Measurements from ENCODE around the gene P2RY11. TPM values are rescaled to one million over a fixed set of nuclear protein-coding genes. Genes with fewer than 3 reads are reported as not detected.

The P2RY11 gene
- total and polyA plus RNA-seq, 4 donors, result 0.68 to 5.3 (median 3.7) TPM

DNA sequence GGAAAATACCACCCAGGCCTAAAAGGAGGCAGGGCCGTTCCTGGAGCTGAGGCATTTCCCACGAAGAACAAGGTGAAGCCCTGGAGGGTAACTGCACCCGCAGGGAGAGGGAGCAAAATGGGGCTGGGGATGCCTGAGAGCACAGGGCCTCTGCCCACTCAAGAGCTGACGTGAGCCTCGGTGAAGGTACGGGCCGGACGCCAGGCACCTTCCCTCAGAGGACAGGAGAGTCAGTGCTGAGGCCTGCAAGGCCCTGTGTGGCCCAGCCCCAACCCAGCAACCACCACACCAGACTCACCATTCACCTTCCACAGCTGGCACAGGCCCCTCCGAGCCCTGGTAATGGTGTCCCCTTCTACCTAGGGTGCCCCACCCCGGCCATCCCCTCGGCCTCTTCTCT is 47.0 kb downstream of the P2RY11 start:
- H3K9ac ChIP-seq (ENCODE audit: low read depth in 1 of 2, low read length in 2 of 2), result no peak overlapping the region
- H3K27ac ChIP-seq (ENCODE audit: low read depth in 1 of 2, low read length in 2 of 2), result no peak overlapping the region
- DNase-seq (ENCODE audit: low spot score), result no peak
- no peaks in the 10 kb centered on the region for H3K27me3 ChIP-seq (ENCODE audit: control insufficient read depth in 4 of 4, insufficient read depth in 4 of 4, low read length in 3 of 4)
- no peak overlapping the region for H3K4me3 ChIP-seq (ENCODE audit: low read depth in 1 of 3, low read length in 3 of 3)
- H3K9me3 ChIP-seq (ENCODE audit: control insufficient read depth in 4 of 4, low read length in 3 of 4), result no peaks in the 10 kb centered on the region
- 97% methylated on average over 11 of the region's 11 CpGs for WGBS
- H3K4me1 ChIP-seq (ENCODE audit: control insufficient read depth in 4 of 4, insufficient read depth in 4 of 4, low read length in 3 of 4), result no peaks in the 10 kb centered on the region
- TF ChIP-seq JUND (IDR thresholded peaks at IDR 0.05) (no peak), TAF1 (conservative IDR thresholded peaks at IDR 0.05) (no peak), FOXA2 (IDR thresholded peaks at IDR 0.05) (no peak), SP1 (IDR thresholded peaks at IDR 0.05) (no peak), HNF4A (conservative IDR thresholded peaks at IDR 0.05) (no peak), NR2F2 (IDR thresholded peaks at IDR 0.05) (no peak), RXRA (IDR thresholded peaks at IDR 0.05) (no peak), HNF4G (IDR thresholded peaks at IDR 0.05) (no peak)
- H3K36me3 ChIP-seq (ENCODE audit: control insufficient read depth in 4 of 4, insufficient read depth in 3 of 4, low read depth in 1 of 4, low read length in 3 of 4), result peaks cover 15 to 73% (median 27%) of the 10 kb centered on the region in 4 donors

DNA sequence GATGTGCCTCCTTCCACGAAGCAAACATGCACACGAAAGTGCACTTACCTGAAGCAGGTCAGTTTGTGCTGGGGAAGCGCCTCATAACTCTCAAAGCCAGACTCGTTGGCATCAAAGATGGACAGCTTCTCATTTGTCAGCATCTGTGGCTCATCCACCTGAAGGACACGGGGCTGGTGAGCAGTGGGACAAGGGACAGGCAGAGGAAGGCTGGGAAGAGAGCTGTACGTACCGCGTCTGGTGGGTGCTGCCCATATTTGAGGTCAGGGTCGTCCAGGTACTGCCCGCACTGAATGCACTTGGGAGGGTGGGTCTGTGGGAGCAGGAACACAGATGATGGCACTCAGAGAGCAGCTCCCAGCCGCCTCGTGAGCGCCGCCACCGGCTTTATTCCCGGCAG is 48.1 kb downstream of the P2RY11 start:
- Histone ChIP-seq H3K4me1 (ENCODE audit: control insufficient read depth in 4 of 4, insufficient read depth in 4 of 4, low read length in 3 of 4) (no peaks in the 10 kb centered on the region), H3K9me3 (ENCODE audit: control insufficient read depth in 4 of 4, low read length in 3 of 4) (no peaks in the 10 kb centered on the region), H3K9ac (ENCODE audit: low read depth in 1 of 2, low read length in 2 of 2) (no peak overlapping the region), H3K27ac (ENCODE audit: low read depth in 1 of 2, low read length in 2 of 2) (no peak overlapping the region), H3K36me3 (ENCODE audit: control insufficient read depth in 4 of 4, insufficient read depth in 3 of 4, low read depth in 1 of 4, low read length in 3 of 4) (peaks cover 8 to 64% (median 23%) of the 10 kb centered on the region in 4 donors), H3K4me3 (ENCODE audit: low read depth in 1 of 3, low read length in 3 of 3) (no peak overlapping the region), H3K27me3 (ENCODE audit: control insufficient read depth in 4 of 4, insufficient read depth in 4 of 4, low read length in 3 of 4) (no peaks in the 10 kb centered on the region)
- WGBS, result 94% methylated on average over 16 of the region's 16 CpGs
- TF ChIP-seq YY1 (IDR thresholded peaks at IDR 0.05) (no peak), GABPA (IDR thresholded peaks at IDR 0.05 in 1 of 2, conservative IDR thresholded peaks at IDR 0.05 in 1 of 2) (no peak), FOXA1 (IDR thresholded peaks at IDR 0.05) (no peak), JUND (IDR thresholded peaks at IDR 0.05) (no peak), FOXA2 (IDR thresholded peaks at IDR 0.05) (no peak), NR2F2 (IDR thresholded peaks at IDR 0.05) (no peak), HNF4A (conservative IDR thresholded peaks at IDR 0.05) (no peak), EGR1 (IDR thresholded peaks at IDR 0.05; ENCODE audit: low read depth in 2 of 2) (no peak), MAX (IDR thresholded peaks at IDR 0.05) (no peak), SP1 (IDR thresholded peaks at IDR 0.05) (no peak), RXRA (IDR thresholded peaks at IDR 0.05) (no peak), TAF1 (conservative IDR thresholded peaks at IDR 0.05) (no peak), HNF4G (IDR thresholded peaks at IDR 0.05) (no peak)
- TF ChIP-seq, protein P1, sequence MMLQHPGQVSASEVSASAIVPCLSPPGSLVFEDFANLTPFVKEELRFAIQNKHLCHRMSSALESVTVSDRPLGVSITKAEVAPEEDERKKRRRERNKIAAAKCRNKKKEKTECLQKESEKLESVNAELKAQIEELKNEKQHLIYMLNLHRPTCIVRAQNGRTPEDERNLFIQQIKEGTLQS (IDR thresholded peaks at IDR 0.05), result no peak
- TF ChIP-seq, protein P2, sequence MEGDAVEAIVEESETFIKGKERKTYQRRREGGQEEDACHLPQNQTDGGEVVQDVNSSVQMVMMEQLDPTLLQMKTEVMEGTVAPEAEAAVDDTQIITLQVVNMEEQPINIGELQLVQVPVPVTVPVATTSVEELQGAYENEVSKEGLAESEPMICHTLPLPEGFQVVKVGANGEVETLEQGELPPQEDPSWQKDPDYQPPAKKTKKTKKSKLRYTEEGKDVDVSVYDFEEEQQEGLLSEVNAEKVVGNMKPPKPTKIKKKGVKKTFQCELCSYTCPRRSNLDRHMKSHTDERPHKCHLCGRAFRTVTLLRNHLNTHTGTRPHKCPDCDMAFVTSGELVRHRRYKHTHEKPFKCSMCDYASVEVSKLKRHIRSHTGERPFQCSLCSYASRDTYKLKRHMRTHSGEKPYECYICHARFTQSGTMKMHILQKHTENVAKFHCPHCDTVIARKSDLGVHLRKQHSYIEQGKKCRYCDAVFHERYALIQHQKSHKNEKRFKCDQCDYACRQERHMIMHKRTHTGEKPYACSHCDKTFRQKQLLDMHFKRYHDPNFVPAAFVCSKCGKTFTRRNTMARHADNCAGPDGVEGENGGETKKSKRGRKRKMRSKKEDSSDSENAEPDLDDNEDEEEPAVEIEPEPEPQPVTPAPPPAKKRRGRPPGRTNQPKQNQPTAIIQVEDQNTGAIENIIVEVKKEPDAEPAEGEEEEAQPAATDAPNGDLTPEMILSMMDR (IDR thresholded peaks at IDR 0.05; ENCODE audit: low read depth, low read length, missing input control), result no peak
- TF ChIP-seq, protein P3, sequence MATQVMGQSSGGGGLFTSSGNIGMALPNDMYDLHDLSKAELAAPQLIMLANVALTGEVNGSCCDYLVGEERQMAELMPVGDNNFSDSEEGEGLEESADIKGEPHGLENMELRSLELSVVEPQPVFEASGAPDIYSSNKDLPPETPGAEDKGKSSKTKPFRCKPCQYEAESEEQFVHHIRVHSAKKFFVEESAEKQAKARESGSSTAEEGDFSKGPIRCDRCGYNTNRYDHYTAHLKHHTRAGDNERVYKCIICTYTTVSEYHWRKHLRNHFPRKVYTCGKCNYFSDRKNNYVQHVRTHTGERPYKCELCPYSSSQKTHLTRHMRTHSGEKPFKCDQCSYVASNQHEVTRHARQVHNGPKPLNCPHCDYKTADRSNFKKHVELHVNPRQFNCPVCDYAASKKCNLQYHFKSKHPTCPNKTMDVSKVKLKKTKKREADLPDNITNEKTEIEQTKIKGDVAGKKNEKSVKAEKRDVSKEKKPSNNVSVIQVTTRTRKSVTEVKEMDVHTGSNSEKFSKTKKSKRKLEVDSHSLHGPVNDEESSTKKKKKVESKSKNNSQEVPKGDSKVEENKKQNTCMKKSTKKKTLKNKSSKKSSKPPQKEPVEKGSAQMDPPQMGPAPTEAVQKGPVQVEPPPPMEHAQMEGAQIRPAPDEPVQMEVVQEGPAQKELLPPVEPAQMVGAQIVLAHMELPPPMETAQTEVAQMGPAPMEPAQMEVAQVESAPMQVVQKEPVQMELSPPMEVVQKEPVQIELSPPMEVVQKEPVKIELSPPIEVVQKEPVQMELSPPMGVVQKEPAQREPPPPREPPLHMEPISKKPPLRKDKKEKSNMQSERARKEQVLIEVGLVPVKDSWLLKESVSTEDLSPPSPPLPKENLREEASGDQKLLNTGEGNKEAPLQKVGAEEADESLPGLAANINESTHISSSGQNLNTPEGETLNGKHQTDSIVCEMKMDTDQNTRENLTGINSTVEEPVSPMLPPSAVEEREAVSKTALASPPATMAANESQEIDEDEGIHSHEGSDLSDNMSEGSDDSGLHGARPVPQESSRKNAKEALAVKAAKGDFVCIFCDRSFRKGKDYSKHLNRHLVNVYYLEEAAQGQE (IDR thresholded peaks at IDR 0.05), result no peak
- TF ChIP-seq, protein P4, sequence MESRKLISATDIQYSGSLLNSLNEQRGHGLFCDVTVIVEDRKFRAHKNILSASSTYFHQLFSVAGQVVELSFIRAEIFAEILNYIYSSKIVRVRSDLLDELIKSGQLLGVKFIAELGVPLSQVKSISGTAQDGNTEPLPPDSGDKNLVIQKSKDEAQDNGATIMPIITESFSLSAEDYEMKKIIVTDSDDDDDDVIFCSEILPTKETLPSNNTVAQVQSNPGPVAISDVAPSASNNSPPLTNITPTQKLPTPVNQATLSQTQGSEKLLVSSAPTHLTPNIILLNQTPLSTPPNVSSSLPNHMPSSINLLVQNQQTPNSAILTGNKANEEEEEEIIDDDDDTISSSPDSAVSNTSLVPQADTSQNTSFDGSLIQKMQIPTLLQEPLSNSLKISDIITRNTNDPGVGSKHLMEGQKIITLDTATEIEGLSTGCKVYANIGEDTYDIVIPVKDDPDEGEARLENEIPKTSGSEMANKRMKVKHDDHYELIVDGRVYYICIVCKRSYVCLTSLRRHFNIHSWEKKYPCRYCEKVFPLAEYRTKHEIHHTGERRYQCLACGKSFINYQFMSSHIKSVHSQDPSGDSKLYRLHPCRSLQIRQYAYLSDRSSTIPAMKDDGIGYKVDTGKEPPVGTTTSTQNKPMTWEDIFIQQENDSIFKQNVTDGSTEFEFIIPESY (IDR thresholded peaks at IDR 0.05), result no peak
- DNase-seq (ENCODE audit: low spot score), result no peak

All from liver (tissue), 9 donors.